ENCODE measurements around the gene MGAT5.

The MGAT5 gene

GRCh38 chr2:134451347-134451630 lies 197.4 kb downstream of the MGAT5 start:
- no peak for DNase-seq (ENCODE audit: low spot score)

GRCh38 chr2:134452042-134452733 lies 198.3 kb downstream of the MGAT5 start:
- DNase-seq (ENCODE audit: low spot score): no peak

- DNase-seq (ENCODE audit: low spot score): no peak
Observed at GRCh38 chr2:134453476-134453875, 199.6 kb downstream of the MGAT5 start.

DNA sequence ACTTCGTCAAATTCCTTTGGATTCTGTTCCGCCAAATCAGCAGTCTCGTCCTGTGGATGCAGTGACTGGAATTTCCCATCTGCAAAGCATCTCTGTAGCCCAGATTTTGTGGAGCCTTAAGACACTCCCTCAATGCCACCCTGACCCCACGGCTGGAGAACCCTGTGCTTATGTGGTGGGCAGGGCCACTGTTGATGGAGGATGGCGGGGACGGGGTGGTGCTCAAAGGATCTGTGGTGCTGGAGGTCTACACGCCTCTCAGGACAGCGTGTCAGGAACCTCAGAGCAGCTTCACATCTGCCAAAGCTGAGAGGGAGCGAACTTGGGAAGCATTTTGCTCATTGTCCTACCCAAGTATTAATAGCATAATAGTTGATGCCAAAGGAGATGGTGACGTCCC lies 200.1 kb downstream of the MGAT5 start:
- no peak for DNase-seq (ENCODE audit: low spot score)

GRCh38 chr2:134454426-134454825 lies 200.6 kb downstream of the MGAT5 start:
- no peak for DNase-seq (ENCODE audit: low spot score)

DNA sequence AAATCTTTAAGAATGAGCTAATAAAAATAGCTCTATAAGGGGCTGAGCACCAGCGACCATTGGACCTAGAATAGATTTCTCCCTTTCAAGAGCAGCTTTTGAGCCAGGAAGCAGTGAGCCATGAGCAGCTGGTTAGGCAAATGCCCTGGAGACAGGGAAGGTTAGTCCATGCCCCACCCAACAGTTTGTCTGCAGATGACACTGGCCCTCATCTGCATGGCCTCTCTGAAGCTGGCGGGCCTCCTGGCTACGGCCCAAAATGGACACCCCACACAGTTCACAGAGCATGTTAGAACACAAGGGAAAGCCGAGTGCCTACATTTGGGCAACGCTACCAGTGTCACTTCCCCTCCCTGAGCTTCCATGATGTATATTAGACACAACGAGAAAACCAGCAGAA lies 201.1 kb downstream of the MGAT5 start:
- no peak for DNase-seq (ENCODE audit: low spot score)

- no peak for DNase-seq (ENCODE audit: low spot score)
Observed at GRCh38 chr2:134455426-134455825, 201.6 kb downstream of the MGAT5 start.

DNA sequence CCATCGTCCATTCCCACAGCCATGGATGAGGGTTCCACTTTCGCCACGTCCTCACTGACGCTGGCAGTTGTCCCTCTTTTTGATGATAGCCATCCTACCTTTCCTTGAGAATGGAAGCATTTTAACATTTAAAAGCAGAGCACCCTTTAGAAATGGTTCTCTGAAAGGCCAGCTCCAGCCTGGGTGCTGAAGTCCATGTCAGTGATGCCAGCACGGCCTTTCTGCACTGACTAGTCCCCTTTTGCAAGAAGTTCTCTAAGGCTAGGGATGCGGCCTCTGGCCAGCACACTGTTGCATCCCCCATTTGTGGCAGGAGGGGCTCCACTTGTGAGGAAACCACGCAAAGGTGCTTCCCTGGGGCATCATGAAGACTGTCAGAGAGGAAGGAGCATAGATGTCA lies 203.5 kb downstream of the MGAT5 start:
- DNase-seq (ENCODE audit: low spot score): no peak

GRCh38 chr2:134457765-134458472 lies 204.0 kb downstream of the MGAT5 start:
- no peak for DNase-seq (ENCODE audit: low spot score)

- no peak for DNase-seq (ENCODE audit: low spot score)
Observed at GRCh38 chr2:134458473-134458853, 204.6 kb downstream of the MGAT5 start.

DNA sequence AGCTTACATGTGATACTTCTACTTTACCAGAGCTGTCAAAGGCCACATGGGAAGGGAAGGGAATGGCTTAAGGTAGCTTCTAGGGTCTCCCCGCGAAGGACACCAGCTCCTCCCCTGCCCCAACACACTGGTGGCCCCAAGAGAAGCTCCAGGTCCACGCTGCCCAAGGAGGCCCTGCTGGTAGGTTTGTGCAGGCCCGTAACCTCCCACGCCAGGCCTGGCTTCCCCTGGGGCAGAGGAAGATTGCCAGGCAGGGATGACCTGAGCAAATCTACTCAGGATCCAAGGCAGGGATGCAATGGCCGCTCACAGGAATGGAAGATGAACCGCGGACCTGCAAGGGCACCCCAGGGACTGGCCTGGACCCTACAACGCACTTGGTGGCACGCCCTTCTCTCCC lies 205.1 kb downstream of the MGAT5 start:
- no peak for DNase-seq (ENCODE audit: low spot score)

GRCh38 chr2:134459706-134460406 lies 206.0 kb downstream of the MGAT5 start:
- DNase-seq (ENCODE audit: low spot score): no peak

GRCh38 chr2:134460583-134460998 lies 206.7 kb downstream of the MGAT5 start:
- DNase-seq (ENCODE audit: low spot score): peak; percentile 67

GRCh38 chr2:134461511-134461910 lies 207.6 kb downstream of the MGAT5 start:
- no peak for DNase-seq (ENCODE audit: low spot score)

DNA sequence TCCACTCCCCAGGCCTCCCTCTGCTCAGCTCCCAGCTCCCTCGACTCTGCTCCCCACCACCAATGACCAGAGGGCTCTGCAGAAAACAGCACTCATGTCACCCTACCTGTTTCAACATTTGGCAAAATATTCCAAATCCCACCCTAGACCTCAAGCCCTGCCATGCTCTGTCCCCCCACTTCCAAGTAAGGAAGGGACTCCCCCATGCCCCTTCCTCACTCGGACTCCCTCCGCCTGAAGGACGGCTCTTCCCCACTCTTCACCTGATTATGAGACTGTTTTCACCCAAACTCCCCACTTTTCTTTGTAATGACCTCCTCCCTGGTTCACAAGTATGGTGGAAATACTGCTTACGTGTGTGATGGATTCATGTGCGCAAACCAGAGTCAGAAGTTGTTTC lies 208.4 kb downstream of the MGAT5 start:
- DNase-seq (ENCODE audit: low spot score): no peak

DNA sequence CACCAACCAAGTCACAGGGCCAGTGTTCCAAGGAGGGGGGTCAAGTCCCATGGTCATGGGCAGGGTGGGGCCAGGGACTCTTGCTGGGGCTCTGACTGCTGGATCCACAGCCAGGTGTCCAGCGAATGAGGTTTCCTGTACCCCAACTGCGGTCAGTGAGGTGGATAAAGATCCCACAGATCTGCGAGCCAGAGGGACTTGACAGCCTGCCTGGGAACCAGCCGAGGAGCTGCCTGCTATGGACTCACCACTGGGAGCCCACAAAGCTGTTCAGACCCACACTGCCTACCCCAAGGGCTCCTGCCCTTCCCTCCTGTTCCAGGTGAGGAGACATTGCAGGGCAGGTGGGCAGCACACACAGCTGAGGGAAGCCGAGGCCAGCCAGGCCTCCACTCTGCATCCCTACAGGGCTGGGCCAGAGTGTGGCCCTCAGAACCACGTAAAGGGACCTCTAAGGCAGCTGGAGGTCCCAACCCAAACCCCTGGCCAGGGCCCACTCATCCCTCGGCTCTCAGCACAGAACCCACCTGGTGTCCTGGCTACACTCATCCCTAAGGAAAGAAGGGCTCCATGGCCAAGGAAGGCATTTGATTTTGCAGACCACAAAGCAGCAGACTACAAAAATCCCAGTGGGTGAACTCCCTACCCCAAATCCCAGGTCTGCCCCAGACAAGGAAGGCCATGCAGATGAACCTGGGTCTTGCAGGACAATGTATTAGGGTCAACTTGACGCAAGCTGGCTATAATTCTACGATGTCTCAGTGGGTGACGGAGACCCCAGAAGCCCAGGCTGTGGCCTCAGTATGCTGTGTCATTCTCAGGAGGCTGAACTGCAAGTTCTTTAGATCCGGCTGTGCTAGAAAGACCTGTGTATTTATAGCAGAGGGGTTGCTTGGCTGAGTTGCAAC lies 209.2 kb downstream of the MGAT5 start:
- DNase-seq (ENCODE audit: low spot score): no peak

DNA sequence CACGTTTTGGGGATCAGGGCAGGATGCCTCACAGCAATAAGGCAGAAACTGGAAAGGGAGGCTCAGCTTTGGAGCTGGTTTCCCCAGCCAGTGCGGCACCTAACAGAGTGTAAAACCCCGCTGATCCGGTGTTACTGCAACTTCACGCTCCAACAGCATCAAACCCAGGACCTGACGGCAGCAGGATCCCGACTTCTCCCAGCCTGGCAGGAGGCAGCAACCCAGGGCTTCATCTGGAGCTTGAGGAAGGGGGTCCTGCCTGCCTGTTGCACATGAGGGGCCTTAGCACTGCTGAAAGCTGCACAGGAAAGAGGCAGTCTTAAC lies 209.8 kb downstream of the MGAT5 start:
- DNase-seq (ENCODE audit: low spot score): no peak

GRCh38 chr2:134465228-134466105 lies 211.6 kb downstream of the MGAT5 start:
- DNase-seq (ENCODE audit: low spot score): no peak

DNA sequence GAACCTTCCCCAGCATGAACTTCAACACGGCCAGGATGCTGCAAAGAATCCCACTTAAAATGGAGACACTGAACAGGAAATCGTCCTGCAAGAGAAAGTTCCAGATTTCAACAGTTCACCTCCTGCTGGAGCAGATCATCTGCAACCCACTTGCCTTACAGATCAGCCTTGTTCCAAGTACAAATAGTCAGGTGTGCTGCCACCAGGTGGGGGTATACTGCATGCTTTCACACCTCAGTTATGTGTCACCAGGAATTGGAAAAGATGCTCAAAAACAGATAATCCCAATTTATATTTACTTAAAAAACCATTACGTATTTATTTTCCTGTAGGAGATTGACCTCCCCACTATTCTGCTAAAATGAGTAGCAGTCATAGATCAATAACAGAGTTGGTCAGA lies 212.3 kb downstream of the MGAT5 start:
- DNase-seq (ENCODE audit: low spot score): peak; percentile 40

DNA sequence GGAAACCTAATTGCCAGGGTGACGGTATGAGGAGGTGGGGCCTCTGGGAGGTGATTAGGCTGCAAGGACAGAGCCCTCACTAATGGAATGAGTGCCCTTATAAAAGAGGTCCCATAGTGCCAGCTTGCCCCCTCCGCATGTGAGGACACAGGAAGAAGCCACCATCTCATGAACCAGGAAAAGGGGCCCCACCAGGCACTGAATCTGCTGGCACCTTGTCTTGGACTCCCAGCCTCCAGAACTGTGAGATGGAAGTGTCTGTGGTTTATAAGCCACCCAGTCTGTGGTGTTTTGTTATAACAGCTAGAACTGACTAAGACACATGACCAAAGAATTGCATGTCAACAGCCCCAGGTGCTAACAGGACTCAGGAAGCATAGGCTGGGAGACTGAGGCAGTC lies 214.3 kb downstream of the MGAT5 start:
- DNase-seq (ENCODE audit: low spot score): no peak

DNA sequence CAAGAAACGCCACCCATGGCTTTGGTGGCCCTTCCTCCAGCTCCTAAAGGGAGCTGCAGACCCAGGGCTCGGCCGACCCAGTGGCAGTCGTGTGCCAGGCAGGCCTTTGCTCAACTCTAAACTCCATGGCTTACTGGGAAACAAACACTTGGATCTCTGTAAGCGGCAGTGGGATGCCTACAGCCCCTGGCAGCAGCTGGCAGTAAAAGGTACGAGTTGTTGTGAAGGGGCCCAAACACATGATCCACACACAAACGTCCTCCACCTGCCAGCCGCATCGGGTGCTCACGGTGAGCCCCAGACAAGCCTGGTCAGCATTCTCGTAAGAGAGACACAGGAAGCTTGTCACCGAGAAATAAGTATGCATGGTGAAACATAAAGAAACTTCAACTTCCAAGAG lies 214.9 kb downstream of the MGAT5 start:
- DNase-seq (ENCODE audit: low spot score): no peak

Data from HuH-7 (cell line).